ENCODE results near the gene HMGN1.

- no peak for TF ChIP-seq EGR1 (IDR thresholded peaks at IDR 0.05; ENCODE audit: low read depth in 2 of 2)
- no peak for TF ChIP-seq CTCF (IDR thresholded peaks at IDR 0.05; ENCODE audit: low read depth, low read length, missing input control)
- TF ChIP-seq JUND (IDR thresholded peaks at IDR 0.05) = no peak
- TF ChIP-seq REST (IDR thresholded peaks at IDR 0.05) = no peak
These were observed 23.4 kb downstream of the HMGN1 start for GRCh38 chr21:39325458-39325857.

Measured in liver (tissue), 3 donors.